ENCODE data around the gene SHCBP1L. TPM values are rescaled to one million over a fixed set of nuclear protein-coding genes. Genes with fewer than 3 reads are reported as not detected.

SHCBP1L gene
- total RNA-seq, 1 experiment from 2014 or later, result not detected

DNA sequence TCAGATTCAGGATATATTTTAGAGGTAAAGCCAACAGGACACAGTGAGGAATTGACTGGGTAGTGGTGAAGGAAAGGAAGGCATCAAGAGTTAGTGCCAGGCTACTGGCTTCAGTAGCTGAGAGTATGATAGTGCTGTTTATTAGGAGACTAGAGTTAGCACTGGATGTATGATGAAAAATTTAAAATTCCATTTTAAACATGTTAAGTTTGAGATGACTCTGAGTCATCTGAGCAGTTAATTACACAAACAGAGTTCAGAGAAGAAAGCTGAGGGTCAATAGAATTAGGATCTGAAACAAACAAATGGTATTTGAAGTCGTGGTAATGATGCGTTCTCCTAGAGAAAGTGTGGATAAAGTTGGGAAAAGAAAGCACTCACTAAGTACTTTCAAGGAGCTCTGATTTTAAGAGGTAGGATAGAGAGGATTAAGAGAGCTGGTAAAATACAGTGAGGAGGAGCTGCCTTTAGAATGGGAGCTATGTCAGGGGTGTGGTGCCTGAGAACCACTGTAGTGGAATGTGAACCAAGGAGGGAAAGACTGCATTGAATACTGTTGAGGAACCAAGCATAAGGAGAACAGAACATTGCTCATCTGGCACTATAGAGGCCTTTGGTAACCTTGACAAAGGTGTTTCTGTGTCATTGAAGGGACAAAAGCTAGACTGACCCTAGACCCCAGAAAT, 21.7 kb upstream of the SHCBP1L start:
- ChIA-PET POLR2A (ENCODE audit: low non-redundant PET) (no interaction called here), CTCF (interaction anchor here (0.5 kb wide), 1 partner anchor 274 kb away, joined by 6 read pairs; no protein-coding TSS in a partner anchor)
- Histone ChIP-seq H3K4me3 (ENCODE audit: low read depth, low read length, poor library complexity, severe bottlenecking) (no peak overlapping the region), H3K27ac (ENCODE audit: low read depth, low read length, poor library complexity, severe bottlenecking) (no peak overlapping the region), H3K9me3 (ENCODE audit: low read depth, low read length, poor library complexity, severe bottlenecking) (no peaks in the 10 kb centered on the region), H3K27me3 (replicated peaks; ENCODE audit: insufficient read depth, low read depth, low read length, poor library complexity) (no peaks in the 10 kb centered on the region), H3K36me3 (ENCODE audit: insufficient read depth, low read length, poor library complexity, severe bottlenecking) (no peaks in the 10 kb centered on the region), H3K4me1 (ENCODE audit: insufficient read depth, low read length, poor library complexity, severe bottlenecking) (no peaks in the 10 kb centered on the region)
- intact Hi-C loops (cut with micrococcal nuclease; ENCODE audit: unreplicated experiment), result no loop called here
- BruUV-seq (replicated peaks), result no TSS peak
- TF ChIP-seq, protein P1, sequence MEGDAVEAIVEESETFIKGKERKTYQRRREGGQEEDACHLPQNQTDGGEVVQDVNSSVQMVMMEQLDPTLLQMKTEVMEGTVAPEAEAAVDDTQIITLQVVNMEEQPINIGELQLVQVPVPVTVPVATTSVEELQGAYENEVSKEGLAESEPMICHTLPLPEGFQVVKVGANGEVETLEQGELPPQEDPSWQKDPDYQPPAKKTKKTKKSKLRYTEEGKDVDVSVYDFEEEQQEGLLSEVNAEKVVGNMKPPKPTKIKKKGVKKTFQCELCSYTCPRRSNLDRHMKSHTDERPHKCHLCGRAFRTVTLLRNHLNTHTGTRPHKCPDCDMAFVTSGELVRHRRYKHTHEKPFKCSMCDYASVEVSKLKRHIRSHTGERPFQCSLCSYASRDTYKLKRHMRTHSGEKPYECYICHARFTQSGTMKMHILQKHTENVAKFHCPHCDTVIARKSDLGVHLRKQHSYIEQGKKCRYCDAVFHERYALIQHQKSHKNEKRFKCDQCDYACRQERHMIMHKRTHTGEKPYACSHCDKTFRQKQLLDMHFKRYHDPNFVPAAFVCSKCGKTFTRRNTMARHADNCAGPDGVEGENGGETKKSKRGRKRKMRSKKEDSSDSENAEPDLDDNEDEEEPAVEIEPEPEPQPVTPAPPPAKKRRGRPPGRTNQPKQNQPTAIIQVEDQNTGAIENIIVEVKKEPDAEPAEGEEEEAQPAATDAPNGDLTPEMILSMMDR (conservative IDR thresholded peaks at IDR 0.05; ENCODE audit: low read depth, low read length), result no peak
- TF ChIP-seq EZH2 (IDR thresholded peaks at IDR 0.05; ENCODE audit: borderline replicate concordance, low read depth, low read length, poor library complexity, severe bottlenecking), result no peak
- DNase-seq (ENCODE audit: low spot score), result no peak

DNA sequence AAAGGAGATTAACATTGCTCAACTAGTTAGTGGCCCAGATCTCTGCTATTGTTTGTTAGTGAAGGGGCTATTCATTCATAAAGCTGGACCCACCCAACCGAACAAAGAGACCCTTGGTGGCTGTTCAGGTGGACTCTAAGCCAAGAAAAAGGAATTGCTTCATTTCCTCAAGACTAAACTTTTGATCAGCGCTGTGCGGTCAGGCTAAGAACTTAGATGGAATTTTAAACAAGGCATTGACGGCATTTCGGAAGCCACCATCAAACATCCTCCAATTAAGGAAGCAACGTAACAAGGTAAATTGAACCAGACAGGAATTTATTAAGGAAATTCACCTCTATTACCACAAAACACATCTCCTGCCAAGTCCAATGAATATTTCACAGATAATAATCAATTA, 19.9 kb upstream of the SHCBP1L start:
- H3K4me3 ChIP-seq (ENCODE audit: low read depth, low read length, poor library complexity, severe bottlenecking), result no peak overlapping the region
- no peak for DNase-seq (ENCODE audit: low spot score)
- ChIA-PET CTCF (no interaction called here), POLR2A (ENCODE audit: low non-redundant PET) (no interaction called here)
- no peak overlapping the region for H3K27ac ChIP-seq (ENCODE audit: low read depth, low read length, poor library complexity, severe bottlenecking)
- no peaks in the 10 kb centered on the region for H3K4me1 ChIP-seq (ENCODE audit: insufficient read depth, low read length, poor library complexity, severe bottlenecking)
- no peaks in the 10 kb centered on the region for H3K9me3 ChIP-seq (ENCODE audit: low read depth, low read length, poor library complexity, severe bottlenecking)
- TF ChIP-seq EZH2 (IDR thresholded peaks at IDR 0.05; ENCODE audit: borderline replicate concordance, low read depth, low read length, poor library complexity, severe bottlenecking), result no peak
- TF ChIP-seq, protein P1 (conservative IDR thresholded peaks at IDR 0.05; ENCODE audit: low read depth, low read length), result no peak
- intact Hi-C loops (cut with micrococcal nuclease; ENCODE audit: unreplicated experiment), result no loop called here
- H3K27me3 ChIP-seq (replicated peaks; ENCODE audit: insufficient read depth, low read depth, low read length, poor library complexity), result no peaks in the 10 kb centered on the region
- BruUV-seq (replicated peaks), result no TSS peak
- H3K36me3 ChIP-seq (ENCODE audit: insufficient read depth, low read length, poor library complexity, severe bottlenecking), result no peaks in the 10 kb centered on the region

DNA sequence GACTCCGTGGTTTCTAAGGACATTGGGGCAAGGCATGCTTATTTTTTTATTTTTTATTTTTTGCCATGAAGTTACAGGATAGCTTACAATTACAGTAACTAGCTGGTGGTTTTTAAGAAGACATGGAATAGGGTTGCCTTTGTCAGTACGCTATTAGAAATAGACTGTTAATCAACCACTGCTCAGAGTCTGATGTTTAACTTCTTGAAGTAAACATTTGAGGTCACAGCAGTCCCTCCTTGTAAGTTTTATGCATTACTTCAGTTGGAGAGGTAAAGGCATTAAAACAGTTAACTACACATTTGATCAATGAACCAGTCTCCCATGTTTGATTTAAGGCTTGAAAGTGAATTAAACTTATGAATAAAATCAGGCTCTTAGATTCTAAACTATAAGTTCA, 19.3 kb upstream of the SHCBP1L start:
- H3K27me3 ChIP-seq (replicated peaks; ENCODE audit: insufficient read depth, low read depth, low read length, poor library complexity), result no peaks in the 10 kb centered on the region
- intact Hi-C loops (cut with micrococcal nuclease; ENCODE audit: unreplicated experiment), result no loop called here
- CTCF ChIA-PET, result no interaction called here
- H3K4me1 ChIP-seq (ENCODE audit: insufficient read depth, low read length, poor library complexity, severe bottlenecking), result no peaks in the 10 kb centered on the region
- TF ChIP-seq, protein P1 (conservative IDR thresholded peaks at IDR 0.05; ENCODE audit: low read depth, low read length), result no peak
- no peak for TF ChIP-seq EZH2 (IDR thresholded peaks at IDR 0.05; ENCODE audit: borderline replicate concordance, low read depth, low read length, poor library complexity, severe bottlenecking)
- DNase-seq (ENCODE audit: low spot score), result no peak
- POLR2A ChIA-PET (ENCODE audit: low non-redundant PET), result no interaction called here
- H3K36me3 ChIP-seq (ENCODE audit: insufficient read depth, low read length, poor library complexity, severe bottlenecking), result no peaks in the 10 kb centered on the region
- no TSS peak for BruUV-seq (replicated peaks)
- H3K4me3 ChIP-seq (ENCODE audit: low read depth, low read length, poor library complexity, severe bottlenecking), result no peak overlapping the region
- H3K27ac ChIP-seq (ENCODE audit: low read depth, low read length, poor library complexity, severe bottlenecking), result no peak overlapping the region
- no peaks in the 10 kb centered on the region for H3K9me3 ChIP-seq (ENCODE audit: low read depth, low read length, poor library complexity, severe bottlenecking)

Measured in A673 (cell line).